GM21786 (cell line): ENCODE data around the gene CD300LB.

ENCODE experiments used
- ATAC-seq: cut with Tn5 transposase; IDR thresholded peaks from one replicate; pipeline ENCODE4 v1.9.1; 2021; ENCODE audit not compliant: unreplicated experiment

Gene CD300LB

GRCh38 chr17:74550602-74551001 lies 19.3 kb upstream of the CD300LB start:
- no peak for ATAC-seq

DNA sequence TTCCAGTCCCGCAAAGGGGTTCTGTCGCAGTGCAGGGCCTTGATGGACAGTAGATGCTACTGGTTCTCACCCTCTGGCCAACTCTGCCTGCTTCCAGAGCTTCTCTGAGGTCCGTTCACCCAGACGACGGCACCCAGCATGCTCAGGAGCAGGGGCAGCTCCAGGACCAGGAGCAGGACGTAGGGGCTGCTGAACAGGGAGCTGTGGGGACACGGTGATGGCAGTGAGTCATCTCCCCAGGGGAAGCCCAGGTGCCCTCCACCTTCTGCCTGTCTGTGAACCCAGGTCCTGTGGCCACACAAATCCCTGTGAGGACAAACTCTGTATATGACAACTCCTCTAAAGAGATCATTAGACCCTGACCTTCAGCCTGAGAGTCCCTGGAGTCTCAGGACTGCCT lies 18.1 kb upstream of the CD300LB start:
- ATAC-seq, result no peak

- no peak for ATAC-seq
Observed at GRCh38 chr17:74547736-74548135, 16.5 kb upstream of the CD300LB start.

DNA sequence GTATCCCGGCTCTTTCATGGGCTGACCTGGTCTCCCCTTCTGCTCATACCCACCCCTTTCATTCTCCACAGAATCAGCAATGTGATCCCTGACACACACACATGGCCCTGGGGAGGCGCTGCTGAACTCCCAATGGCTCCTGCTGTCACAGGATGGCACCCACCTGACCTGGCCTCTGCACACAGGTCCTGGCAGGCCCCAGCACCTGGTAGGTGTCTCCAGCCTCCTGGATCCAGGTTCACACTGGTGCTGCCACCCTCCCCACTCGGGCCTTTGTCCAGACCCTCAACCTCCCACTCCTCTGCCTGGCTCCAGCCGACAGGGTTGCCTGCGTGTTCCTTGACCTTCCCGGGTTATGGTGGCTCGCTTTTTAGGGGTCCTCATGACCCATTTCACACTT lies 16.0 kb upstream of the CD300LB start:
- no peak for ATAC-seq

DNA sequence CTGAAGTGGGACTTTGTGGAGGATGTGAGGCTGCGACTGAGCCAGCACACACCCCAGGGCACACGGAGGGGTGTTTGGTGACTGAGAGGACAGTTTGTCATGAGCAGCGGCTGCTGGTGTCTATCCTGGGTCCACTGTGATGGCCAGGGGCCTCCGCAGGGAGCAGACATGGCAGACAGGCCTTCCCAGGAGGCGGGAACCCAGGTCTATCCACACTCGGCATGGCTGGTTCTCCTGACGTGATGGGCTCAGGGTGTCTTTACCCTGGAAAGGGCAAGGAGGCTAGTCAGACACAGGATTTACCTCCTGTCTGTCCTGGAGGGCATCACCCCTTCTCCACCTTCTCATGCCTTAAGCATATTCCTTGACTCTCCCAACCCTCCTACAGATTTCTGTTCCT lies 15.3 kb upstream of the CD300LB start:
- no peak for ATAC-seq

DNA sequence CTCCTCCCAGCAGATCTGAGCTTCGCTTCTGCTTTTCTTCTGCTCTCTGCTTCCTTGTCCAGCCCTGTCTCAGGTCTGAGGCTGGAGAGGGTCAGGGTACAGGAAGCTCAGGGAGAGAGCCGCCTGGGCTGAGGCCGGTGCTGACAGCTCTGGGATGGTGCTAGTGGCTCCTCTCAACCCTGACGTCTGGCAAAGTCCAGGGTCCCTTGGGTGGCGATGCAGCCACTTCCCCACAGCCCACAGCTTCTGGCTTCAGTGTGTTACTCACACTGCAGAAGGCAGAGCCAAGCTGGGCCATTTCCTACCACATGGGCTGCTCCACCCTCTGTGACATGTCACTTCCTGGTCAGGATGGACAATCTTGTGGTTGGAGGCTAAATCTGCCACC lies 14.6 kb upstream of the CD300LB start, which contains the start of gene CD300C:
TSS of gene CD300C (minus strand) at position 273 of the 388 bp plus-strand sequence. CDS start 333 bp downstream, outside the sequence.
- ATAC-seq, result no peak

DNA sequence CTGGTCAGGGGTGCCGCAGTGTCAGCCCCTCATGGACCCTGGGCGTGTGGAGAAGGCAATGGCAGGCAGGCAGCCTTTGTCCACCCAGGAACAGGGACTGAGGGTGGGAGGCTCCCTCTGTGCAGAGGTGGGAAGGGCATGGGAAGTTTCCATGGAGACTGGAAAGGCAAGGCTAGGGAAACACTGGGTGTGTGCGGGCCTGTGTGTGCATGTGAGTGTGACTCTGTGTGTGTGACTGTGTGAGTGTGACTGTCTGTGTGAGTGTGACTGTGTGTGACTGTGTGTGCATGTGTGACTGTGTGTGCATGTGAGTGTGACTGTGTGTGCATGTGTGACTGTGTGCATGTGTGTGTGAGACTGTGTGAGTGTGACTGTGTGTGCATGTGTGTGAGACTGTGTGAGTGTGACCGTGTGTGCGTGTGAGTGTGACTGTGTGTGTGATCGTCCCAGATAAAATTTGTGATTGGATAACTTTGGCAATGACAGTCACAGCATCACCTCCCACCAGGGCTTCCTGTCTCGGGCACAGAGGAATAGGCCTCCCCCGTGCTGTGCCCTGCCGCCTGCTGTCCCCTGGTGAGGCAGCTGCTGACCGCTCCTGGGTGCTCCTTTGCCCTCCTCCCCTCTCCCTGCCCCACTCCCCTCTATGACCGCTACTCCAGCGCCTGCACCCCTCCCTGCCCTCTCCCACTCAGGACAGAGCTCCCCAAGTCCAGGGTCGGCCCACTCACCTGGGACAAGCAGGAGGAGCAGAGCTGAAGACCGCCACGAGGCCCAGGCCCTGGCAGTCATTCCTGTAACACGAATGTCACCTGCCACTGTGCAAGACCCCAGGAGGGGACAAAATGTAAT lies 13.9 kb upstream of the CD300LB start:
- no peak for ATAC-seq

DNA sequence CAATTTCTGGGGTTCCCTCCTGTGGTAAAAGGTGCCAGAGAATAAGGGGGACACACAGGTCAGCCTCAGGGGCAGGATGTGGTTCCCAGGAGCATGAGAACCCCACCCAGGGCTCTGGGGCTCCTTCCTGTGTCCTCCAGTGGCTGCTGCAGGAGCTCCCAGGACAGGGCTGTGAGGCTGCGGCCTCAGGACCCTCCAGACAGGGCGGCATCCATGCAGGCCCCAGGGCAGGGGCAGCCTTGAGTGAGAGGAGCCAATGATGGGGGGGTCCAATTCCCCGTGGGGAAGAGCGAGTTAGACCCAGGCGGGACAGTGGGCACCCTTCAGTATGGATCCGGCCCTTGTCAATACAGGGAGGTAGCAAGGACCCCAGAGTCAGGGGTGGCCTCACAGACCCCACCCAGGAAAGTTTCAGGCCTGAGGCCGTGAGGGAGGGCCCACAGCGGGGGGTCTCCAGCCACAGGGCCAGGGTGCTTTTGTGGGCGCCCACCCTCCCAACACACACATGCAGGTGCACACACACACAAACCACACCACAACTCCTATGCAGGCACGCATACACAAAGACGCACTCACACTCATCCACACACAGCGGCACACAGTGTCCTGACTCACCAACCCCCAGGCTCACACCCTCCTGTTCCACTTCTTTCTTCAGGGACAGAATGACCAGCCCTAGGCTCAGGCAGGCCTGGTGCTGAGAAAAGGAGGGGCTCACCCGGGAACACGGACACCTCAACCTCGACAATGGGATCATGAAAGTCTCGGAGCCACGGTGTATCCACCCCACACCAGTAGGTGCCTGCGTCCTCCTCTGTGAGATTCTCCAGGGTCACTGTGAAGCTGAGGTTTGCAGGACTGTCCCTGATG lies 12.9 kb upstream of the CD300LB start:
- no peak for ATAC-seq

- ATAC-seq, result no peak
Observed at GRCh38 chr17:74543406-74543805, 12.1 kb upstream of the CD300LB start.

DNA sequence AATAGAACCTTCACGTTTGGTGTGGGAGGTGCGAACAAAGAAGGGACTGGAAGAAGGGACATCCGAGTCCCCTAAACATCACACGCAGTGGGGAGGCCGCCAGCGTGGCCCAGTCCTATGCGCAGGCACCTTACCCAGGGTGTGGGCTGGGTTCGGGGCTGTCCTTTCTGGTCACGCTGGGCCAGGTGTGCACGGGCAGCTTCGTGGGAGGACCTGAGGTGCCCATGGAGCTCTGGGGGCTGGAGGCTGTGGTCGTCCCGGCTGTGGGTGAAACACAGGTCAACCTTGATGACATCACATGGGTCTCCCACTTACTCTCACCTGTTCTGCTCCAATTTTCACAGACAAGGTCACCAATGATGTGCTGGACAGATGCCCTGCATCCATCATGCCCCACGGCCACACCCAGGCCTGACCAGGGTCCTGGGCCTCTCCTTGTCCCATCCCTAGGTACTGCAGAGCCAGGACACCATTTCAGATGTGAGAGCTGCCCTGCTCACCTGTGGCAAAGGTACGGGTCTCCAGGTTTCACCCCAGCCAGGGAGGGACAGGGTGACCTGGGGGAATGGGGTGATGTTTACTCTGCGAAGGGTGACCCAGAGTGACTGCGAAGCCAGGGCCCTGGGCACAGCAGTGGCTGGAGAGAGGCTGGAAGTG lies 11.6 kb upstream of the CD300LB start:
- no peak for ATAC-seq

- no peak for ATAC-seq
Observed at GRCh38 chr17:74542166-74542565, 10.9 kb upstream of the CD300LB start.

DNA sequence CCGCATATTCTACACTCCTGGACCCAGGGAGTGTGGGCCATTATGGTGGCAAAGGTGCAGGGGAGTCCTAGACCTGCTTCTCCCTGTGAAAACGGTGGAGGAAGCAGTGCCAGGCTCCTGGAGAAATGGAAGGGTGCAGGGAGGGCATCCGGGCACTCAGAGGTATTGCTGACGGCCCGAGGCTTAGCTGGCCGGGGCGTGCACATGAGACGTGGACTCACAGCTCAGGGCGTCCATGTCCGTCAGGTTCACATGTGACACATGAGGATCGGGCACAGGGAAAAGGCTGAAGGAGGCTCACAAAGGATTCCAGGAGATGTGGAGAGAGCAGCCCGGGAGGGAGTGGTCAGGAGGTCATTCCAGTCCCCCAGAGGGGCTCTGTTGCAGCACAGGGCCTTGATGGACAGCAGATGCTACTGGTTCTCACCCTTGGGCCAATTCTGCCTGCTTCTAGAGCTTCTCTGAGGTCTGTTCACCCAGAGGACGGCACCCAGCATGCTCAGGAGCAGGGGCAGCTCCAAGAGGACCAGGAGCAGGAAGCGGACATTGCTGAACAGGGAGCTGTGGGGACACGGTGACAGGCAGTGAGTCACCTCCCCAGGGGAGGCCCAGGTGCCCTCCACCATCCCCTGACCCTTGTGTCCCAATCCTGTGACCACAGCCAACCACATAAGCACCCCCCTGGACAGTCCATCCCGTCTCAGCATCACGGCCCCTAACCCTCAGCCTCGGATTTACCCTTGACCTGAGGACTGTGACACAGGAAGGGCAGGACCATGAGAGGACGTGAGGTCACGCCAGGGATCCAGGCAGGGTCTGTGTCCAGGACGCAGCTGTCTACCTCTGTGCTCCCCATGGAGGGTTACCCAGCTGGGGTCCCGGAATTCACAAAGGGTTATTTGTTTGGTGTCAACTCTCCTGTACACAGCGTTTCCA lies 10.2 kb upstream of the CD300LB start:
- no peak for ATAC-seq

- ATAC-seq, result no peak
Observed at GRCh38 chr17:74539281-74539820, 8.1 kb upstream of the CD300LB start.

DNA sequence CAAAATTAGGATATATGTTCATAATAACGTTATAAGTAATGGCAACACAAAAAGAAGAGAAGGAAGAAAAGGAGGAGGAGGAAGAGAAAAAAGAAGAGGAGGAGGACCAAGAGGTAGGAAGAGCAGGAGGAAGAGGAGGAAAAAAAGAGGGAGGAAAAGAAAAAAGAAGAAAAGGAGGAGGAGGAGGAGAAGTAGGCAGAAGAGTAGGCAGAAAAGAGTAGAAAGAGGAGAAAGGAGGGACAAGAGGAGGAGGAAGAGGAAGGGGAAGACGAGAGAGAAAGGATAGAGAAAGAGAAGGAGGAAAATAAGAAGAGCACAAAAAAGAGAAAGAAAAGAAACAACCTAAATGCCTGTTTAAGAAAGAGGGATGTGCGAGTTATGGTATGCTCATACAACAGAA lies 5.6 kb upstream of the CD300LB start:
- ATAC-seq, result no peak

GRCh38 chr17:74532115-74532514 lies 840 bp upstream of the CD300LB start:
- no peak for ATAC-seq

GRCh38 chr17:74530831-74531150 lies 484 bp downstream of the CD300LB start:
- ATAC-seq, result no peak

DNA sequence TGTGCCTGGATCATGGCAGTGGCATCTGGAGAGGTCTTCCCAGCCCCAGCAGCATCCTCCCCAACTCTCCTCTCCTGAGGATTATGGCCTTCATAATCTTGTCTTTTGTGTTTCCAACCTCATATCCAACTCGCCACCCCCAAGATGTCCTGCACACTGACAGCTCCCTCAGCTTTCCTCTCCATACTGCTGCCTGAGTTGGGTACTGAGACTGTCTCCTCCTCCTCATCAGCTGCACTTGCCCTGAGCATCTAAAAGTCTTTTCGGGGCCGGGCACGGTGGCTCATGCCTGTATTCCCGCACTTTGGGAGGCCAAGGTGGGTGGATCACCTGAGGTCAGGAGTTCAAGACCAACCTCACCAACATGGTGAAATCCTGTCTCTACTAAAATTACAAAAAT lies 2.0 kb downstream of the CD300LB start:
- ATAC-seq, result no peak

DNA sequence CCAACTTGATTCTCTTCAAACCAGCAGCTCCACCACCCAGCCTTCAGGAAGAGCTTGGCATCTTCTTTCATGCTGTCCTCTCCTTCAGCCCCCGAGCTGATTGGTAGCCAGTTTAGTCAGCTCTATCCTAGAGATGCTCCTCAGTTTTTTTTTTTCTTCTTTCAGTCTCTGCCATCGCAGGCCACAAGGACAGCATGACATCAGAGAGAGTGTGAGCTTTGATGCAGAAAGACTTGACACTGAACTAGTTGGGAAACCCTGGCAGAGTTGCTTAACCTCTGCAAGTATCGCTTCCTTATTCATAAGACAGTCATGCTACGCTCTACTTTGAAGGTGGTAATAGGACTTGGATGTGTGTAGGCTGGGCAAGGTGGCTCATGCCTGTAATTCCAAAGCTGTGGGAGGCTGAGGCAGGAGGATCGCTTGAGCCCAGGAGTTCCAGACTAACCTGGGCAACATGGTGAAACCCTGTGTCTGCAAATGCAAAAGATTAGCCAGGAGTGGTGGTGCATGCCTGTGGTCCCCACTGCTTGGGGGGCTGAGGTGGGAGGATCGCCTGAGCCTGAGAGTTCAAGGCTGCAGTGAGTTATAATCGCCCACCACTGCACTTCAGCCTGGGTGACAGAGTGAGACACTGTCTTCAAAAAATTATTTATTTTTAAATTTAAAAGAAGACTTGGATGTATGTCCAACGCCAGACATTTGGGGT lies 2.6 kb downstream of the CD300LB start:
- ATAC-seq, result peak; percentile 93

DNA sequence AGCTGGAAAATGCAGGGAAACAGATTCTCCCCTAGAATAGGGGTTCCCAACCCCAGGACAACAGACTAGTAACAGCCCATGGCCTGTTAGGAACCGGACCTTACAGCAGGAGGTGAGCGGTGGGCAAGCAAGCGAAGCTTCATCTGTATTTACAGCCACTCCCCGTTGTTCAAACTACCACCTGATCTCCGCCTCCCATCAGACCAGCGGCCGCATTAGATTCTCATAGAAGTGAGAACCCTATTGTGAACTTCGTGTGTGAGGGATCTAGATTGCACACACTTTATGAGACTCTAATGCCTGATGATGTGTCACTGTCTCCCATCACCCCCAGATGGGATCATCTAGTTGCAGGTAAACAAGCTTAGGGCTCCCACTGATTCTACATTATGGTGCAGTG lies 3.5 kb downstream of the CD300LB start:
- ATAC-seq, result no peak

- no peak for ATAC-seq
Observed at GRCh38 chr17:74527081-74527480, 4.2 kb downstream of the CD300LB start.
